ENCODE data around the gene EGFR. TPM values are rescaled to one million over a fixed set of nuclear protein-coding genes. Genes with fewer than 3 reads are reported as not detected.

EGFR gene
- polyA plus RNA-seq, 1 donor from 2014 or later = 0.22 TPM

- H4K20me1 ChIP-seq (ENCODE audit: insufficient read depth) = no peaks in the 10 kb centered on the region
- H3K36me3 ChIP-seq (ENCODE audit: insufficient read depth, low read length) = no peaks in the 10 kb centered on the region
- no peak overlapping the region for H3K9ac ChIP-seq (ENCODE audit: low read length)
- no peaks in the 10 kb centered on the region for H3K27me3 ChIP-seq (ENCODE audit: insufficient read depth, low read depth, low read length)
- no peaks in the 10 kb centered on the region for H3K79me2 ChIP-seq (replicated peaks; ENCODE audit: insufficient read depth, low read length)
- no peaks in the 10 kb centered on the region for H3K9me2 ChIP-seq (ENCODE audit: insufficient read depth, low read length)
- H3K27ac ChIP-seq (ENCODE audit: low read length) = no peak overlapping the region
- no peaks in the 10 kb centered on the region for H3K9me3 ChIP-seq (ENCODE audit: low read length)
- no peak overlapping the region for H3K4me2 ChIP-seq (ENCODE audit: low read length)
- H3K4me3 ChIP-seq (ENCODE audit: low read length) = no peak overlapping the region
- no peaks in the 10 kb centered on the region for H3F3A ChIP-seq (ENCODE audit: insufficient read depth, low read length, poor library complexity, severe bottlenecking)
- no peak overlapping the region for H2AFZ ChIP-seq (ENCODE audit: low read depth, low read length)
- TF ChIP-seq EZH2 (IDR thresholded peaks at IDR 0.05; ENCODE audit: borderline replicate concordance, insufficient read depth, low read length, poor library complexity, severe bottlenecking) (no peak), SMC3 (conservative IDR thresholded peaks at IDR 0.05; ENCODE audit: poor library complexity) (no peak), REST (IDR thresholded peaks at IDR 0.05; ENCODE audit: borderline replicate concordance) (no peak), POLR2AphosphoS5 (IDR thresholded peaks at IDR 0.05) (no peak), RAD21 (conservative IDR thresholded peaks at IDR 0.05) (no peak), MXI1 (conservative IDR thresholded peaks at IDR 0.05; ENCODE audit: poor library complexity, severe bottlenecking) (no peak), TAF1 (IDR thresholded peaks at IDR 0.05; ENCODE audit: low read depth) (no peak), CTCF (IDR thresholded peaks at IDR 0.05; ENCODE audit: poor library complexity, severe bottlenecking) (no peak), EP300 (conservative IDR thresholded peaks at IDR 0.05; ENCODE audit: poor library complexity, severe bottlenecking) (no peak)
Measured at GRCh38 chr7:55082228-55082603, 63.4 kb downstream of the EGFR start.

DNA sequence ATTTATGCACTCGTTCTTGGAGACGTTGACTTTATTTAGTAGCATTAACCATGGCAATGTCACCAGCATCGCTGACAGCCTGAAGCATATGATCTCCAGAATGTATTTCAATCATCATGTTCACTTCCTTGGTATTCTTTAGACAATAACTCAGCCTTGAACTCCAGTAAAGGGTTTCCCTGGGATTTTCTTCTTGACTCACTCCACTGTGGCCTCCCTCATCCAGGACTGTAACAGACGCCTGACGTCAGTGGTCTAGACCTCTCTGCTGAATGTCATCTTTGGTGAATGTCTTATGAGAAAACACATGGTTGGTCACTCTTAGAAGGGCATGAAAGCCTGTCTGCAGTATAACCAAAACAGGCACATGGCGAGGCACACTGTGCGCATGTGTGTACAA, 64.4 kb downstream of the EGFR start:
- TF ChIP-seq POLR2AphosphoS5 (IDR thresholded peaks at IDR 0.05) (no peak), SMC3 (conservative IDR thresholded peaks at IDR 0.05; ENCODE audit: poor library complexity) (no peak), RAD21 (conservative IDR thresholded peaks at IDR 0.05) (no peak), CTCF (IDR thresholded peaks at IDR 0.05; ENCODE audit: poor library complexity, severe bottlenecking) (no peak), MXI1 (conservative IDR thresholded peaks at IDR 0.05; ENCODE audit: poor library complexity, severe bottlenecking) (no peak), TAF1 (IDR thresholded peaks at IDR 0.05; ENCODE audit: low read depth) (no peak), REST (IDR thresholded peaks at IDR 0.05; ENCODE audit: borderline replicate concordance) (no peak), EP300 (conservative IDR thresholded peaks at IDR 0.05; ENCODE audit: poor library complexity, severe bottlenecking) (no peak), EZH2 (IDR thresholded peaks at IDR 0.05; ENCODE audit: borderline replicate concordance, insufficient read depth, low read length, poor library complexity, severe bottlenecking) (no peak)
- Histone ChIP-seq H3K9ac (ENCODE audit: low read length) (no peak overlapping the region), H3K79me2 (replicated peaks; ENCODE audit: insufficient read depth, low read length) (no peaks in the 10 kb centered on the region)

More for the DNA sequence above, 64.4 kb downstream of the EGFR start:
- Histone ChIP-seq H3K27me3 (ENCODE audit: insufficient read depth, low read depth, low read length) (no peaks in the 10 kb centered on the region), H3K9me3 (ENCODE audit: low read length) (no peaks in the 10 kb centered on the region), H3K4me3 (ENCODE audit: low read length) (no peak overlapping the region), H3F3A (ENCODE audit: insufficient read depth, low read length, poor library complexity, severe bottlenecking) (no peaks in the 10 kb centered on the region), H3K36me3 (ENCODE audit: insufficient read depth, low read length) (no peaks in the 10 kb centered on the region), H4K20me1 (ENCODE audit: insufficient read depth) (no peaks in the 10 kb centered on the region), H3K27ac (ENCODE audit: low read length) (no peak overlapping the region), H3K9me2 (ENCODE audit: insufficient read depth, low read length) (no peaks in the 10 kb centered on the region), H2AFZ (ENCODE audit: low read depth, low read length) (no peak overlapping the region), H3K4me2 (ENCODE audit: low read length) (no peak overlapping the region)

Measured in neural cell (in vitro differentiated cells).